Measurements from ENCODE around the gene HOXD8.

The HOXD8 gene

DNA sequence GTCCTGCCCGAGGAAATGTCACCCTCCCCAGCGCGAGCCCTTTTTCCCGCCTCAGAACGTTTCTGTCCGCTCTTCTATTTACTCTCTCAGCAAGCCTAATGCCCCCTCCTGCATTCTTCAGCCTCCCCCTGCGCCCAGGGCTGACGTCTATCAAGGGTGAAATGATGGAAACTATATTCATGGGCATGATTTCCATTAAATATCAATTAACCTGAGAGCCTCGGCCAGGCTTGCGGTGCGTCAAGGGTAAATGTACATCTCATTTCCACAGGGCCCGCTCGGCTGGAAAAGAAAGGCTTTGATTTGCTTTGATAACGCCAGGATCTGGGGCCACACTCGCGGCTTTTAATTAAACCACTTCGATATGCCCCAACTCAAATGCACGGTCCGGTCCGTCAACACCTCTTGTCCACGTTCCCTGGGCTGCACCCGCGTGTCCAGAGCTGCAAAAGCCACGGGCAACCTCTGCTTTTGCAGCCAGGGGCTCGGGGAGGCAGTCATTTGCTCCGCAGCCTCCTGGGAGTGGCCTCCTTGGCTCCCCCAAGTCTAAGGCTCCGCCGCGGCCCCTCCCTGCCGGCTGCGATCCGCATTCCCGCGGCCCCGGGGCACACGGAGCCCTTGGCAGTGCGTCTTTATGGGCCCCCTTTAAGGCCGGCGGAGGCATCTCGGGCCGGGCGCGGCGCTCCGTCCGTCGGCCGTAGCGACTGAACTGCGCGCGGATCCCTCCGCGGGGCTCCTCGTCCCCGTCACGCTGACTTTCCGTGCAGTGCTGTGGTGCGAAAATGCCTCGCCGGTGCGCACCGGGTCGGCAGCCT lies at the start of gene HOXD8:
Gene HOXD8, plus strand, starts transcription at position 724 of the 815 bp plus-strand sequence. CDS start 662 bp downstream, outside the sequence.
- peak; percentile 60 for DNase-seq

DNA sequence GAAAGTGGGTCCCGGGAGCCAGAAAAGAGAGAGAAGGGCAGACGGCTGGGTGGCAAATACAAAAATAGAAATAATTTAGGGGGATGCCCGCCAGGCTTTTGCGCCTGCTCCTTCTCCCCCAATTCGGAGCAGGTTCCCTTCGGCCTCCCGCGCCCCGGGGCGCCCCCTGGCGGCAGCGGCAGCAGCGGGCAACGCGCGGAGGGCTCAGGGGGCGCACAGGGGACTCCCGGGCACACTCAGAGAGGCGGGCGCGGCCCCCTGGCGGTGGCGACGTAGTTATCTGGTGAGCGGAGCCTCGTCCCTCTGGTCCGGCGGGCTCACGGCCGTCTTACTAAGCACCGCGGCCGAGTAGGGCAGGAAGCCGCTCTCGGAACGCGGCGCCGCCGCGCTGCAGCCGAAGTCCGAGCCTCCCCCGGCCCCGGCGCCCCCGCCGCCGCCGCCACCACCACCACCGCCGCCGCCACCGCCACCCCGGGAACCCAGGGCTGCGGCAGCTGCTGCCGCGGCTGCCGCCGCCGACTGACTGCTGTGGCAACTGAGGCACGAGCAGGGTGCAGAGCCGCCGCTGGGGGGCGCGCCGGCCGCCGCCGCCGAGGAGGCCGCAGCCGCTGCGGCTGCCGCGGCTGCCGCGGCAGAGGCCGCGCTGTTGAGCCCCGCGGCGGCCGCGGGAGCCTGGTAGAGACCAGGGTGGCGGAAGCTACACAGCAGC lies 49.5 kb upstream of the HOXD8 start:
- peak; percentile 83 for DNase-seq

DNA sequence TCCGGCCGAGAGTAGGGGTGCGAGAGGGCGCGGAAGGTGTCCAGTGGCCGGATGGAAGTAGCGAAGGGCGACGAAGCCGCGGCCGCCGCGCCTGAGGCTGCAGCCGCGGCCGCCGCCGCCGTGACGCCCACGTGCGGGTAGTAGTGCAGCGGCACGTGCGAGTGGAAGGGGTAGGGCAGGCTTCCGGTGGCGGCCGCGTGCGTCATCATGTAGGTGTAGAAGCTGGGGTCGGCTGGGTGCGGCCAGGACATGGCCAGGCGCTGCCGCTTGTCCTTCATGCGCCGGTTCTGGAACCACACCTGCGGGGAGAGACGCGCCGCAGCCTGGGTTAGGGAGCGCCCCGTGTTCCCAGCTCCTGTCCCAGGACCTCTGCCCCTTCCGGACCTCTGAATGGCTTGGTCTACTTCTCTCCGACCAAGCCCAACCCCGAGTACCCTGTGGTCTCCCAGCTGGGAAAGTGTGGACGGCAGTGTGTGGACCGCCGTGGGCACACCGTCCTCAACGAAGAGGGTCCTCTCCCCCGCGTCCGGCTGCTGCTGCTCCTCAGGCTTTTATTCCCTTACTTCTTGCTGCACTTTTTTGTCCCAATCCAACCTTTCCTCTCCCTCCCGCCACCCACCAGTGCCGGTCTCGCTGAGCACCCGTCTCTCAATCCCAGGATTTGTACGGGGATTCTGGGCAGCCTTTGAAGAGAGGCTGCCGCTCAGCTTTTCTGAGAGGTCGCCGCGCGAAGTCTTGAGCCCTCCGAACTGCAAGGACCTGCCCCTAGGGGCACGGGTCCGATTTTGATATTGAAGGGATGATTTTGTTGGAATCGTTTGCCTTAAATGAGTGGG lies 48.7 kb upstream of the HOXD8 start:
- peak; percentile 56 for DNase-seq

DNA sequence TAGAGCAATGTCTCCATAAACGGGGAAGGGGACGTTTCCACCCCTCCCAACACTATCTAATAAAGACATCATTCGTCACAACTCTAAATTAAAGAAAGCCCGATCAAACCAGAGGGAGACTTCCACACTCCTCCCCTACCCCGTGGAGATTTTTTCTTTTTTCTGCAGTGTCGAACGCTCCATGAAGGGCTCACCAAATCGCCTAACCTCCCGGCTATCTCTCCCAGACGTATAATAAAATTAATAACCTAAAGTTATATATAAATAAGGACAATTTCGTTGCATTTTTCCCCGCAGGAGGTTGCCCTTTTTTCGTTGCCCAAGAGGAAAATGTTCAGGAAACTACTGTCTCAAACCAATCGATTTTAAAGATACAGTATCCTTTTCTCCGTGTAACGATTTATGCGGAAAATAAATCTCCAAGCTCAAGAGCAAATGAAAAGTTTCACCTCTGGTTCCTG lies 48.1 kb upstream of the HOXD8 start:
- no peak for DNase-seq

DNA sequence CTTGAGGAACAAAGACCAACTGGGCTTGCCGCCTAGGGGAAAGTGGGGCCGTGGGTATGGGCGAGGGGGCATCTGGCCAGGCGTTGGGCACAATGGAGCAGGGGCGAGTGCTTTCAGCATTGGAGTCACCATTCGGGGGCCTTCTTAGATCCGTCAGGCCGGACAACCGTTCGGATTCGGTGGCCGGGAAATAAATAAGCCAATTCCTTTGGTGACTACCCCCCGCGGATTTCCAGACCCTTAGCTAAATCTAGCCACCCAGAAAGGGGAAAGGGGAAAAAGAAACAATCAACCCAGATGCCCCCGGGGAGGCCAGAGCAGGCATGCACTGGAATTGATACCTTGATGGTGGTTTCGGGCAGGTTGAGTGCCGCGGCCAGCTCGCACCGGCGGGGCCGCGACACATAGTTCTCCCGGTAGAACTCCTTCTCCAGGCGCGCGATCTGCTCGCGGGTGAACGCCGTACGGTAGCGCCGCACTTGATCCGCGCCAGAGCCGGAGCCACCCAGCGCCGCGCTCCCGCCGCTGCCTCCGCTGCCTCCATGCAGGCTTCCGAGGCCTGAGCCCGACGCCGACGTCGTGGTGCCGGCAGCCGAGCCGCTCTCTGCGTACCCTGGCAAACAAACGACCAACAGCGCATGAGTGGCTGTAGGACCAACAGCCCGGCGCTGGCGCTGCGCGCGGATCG lies 47.5 kb upstream of the HOXD8 start:
- peak; percentile 56 for DNase-seq

GRCh38 chr2:176082525-176082823 lies 47.0 kb upstream of the HOXD8 start:
- DNase-seq = no peak

DNA sequence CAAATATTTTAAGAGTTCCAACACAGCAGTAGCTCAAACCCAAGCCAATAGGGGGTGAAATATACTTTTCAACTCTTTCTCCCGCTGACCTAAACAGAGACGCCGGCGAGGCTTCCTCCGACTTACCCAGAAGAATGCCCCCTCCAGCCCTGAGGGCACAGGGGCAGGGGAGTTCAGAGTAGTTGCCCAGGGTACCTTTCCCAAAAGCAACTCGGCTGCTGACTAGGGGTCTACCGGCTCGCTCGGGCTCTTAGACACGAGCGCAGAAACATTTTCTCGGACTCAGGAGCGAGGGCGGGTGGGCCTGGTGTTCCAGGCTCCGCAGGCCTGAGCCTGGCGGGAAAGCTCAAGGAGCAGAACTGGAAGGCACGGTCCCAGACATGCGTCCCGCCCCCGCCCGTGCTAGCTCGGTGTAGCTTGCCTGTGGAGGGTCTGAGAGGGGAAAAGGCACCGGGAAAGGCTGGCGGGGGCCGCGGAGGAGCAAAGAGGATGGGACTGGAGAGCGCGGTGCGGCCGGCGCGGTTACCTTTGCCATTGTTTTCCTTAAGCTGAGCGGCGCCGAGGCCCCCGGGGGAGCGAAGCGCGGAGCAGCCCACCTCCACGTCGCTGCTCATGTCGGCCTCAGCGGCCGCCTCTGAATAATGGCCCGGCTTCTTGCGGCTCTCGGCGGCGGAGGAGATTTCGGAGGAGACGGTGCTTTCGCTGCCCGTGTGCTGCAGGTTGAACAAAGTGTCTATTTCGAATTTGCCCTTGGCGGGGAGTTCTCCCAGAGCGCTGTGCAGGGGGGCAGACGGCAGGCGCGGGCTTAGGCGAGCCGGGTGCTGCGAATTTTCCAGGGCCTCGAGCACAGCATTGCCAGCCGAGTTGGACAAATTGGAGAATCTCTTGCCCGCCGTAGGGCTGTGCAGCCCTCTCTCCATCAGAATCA lies 46.4 kb upstream of the HOXD8 start:
- DNase-seq = no peak

GRCh38 chr2:176083796-176084261 lies 45.7 kb upstream of the HOXD8 start, which contains the start of gene EVX2:
TSS of gene EVX2 (minus strand) at chr2:176083962. CDS start at chr2:176083776, 186 bp downstream.
- DNase-seq = no peak

GRCh38 chr2:176084611-176085119 lies 44.8 kb upstream of the HOXD8 start:
- no peak for DNase-seq

DNA sequence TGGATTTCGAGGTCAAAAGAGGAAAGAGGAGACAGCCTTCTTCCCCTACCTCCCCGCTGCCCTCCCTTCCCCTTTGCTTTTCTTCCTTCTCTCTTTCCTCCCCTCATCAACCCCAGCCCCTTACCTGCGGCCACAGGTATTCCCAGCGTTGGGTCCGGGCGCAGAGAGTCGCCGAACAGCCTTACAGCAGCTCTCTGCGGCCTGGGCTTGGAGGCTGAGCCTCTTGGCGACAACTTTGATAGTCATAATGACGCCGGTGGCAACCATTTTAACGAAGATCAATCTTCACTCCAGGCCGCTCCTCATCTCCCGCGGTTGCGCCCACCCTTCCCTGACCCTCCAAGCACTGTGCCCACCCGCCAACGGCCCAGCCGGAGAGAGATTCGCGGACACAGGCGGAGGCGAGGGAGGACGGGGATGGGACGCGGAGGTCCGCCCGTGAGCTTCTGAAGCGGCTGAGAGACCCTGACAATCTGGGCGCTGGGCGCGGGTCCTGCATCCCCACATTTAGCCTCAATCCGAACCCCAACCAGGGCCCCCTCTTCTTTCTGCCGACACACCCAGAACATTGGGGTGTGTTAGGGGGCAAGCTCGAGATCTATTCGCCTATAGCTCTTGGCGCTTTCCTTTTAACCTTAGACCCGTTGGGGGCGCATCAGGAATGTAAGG lies 44.3 kb upstream of the HOXD8 start:
- DNase-seq = no peak

DNA sequence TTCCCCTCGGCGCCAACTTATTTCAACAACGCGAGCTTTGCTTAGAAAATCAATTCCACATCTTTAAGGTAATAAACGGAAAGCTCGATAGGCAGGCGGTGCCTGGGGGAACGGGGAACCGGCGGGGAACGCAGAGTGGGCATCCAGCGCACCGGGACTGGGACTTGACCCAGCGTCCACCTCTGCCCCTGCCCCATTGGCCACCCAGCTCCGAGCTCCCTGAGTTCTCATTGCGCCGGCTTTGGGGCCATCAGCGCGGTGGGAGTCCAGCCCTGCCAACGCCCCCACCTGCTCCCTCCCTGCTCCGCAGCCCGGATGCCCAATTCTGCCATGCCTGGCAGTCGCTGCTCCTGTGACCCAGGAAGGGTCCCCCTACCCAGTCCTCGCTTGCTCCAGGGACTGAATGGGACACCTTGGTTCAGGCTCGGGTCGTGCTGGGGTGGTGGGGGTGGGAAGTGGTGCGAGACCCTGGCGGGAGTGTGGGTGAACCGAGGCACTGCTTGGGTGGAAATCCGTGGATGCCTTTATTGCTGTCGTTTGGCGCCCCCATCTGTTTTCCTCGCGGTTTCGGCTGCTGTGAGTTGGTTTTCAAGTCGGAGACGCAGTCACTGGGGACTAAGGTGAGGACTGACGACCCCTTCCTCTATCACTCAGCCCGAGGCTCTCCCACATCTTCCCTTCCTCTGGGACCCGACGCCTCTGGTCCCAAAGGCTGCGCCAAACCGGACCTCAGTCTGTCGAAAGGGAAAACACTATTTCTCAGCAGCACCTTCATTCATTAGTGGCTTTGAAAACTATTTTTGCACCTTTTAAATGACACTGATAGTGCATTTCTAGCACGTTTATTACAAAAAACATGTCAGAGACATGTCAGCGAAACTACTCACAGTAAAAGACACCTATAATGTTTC lies 43.4 kb upstream of the HOXD8 start:
- no peak for DNase-seq

DNA sequence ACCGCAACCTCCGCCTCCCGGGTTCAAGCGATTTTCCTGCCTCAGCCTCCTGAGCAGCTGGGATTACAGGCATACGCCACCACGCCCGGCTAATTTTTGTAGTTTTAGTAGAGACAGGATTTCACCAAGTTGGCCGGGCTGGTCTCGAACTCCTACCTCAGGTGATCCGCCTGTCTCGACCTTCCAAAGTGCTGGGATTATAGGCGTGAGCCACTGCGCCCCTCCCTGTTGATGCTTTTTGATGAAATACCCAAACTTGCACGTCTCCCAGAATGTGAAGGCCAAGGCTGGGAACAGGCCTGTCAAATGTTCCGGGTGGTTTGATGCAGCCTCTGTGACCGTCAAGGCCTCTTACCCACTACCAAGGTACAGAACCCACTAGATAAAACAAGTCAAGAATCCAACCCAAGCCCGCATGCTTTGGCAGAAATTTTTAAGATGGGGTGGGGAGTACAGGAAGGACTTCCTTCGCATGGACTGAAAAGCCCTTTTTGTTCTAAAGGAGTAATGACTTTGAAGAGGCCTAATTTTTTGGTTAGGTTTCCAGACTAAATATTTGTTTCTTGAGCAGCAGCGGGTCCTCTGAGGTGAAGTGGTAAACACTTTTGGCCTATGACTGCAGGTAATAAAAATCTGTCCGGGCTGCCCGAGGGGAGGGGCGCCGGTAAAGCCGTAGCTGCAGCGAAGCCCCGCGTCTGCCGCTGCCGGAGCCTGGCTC lies 42.0 kb upstream of the HOXD8 start:
- DNase-seq = no peak

DNA sequence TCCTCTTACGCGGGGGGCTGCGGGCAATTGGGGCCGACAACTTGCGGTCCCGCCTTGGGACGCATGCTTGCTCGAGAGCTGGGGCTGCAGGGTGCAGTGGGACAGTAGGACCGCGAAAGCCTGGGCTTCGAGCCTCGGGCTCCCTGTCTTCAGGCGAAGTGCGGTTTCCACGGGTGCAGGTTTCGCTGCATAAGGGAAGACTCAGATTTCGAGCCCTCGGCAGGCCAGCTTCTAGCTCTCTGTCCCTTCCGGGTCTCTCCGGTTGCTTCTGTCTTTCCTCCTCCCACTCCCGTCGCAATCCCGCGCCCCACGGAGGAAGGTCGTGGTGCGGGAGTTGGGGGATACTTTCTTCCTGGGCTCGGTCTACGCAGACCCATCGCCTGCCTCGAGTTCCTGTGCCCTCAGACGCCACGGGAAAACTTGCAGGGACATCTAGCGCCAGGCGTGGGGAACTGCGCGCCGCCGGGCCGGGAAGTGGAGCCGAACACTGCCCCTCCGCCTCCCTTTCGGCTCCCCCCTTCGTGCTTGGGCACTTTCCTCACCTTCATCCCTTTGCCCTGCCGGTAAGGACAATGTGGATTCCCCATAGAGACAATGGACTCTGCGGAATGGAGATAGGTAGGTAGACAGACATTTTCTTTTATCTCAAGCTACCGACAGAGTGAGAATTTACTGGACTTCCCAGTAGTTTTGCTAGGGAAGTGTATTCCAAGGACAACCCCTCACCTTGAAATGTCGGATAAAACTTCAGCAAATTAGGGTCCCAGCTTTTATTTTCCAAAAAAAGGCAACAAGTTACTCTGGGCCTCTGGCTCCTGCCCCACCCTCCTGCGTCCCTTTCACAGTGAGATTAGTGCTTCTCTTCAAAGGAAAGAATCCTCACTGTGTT lies 41.2 kb upstream of the HOXD8 start:
- peak; percentile 70 for DNase-seq

GRCh38 chr2:176088937-176089842 lies 40.3 kb upstream of the HOXD8 start:
- no peak for DNase-seq

DNA sequence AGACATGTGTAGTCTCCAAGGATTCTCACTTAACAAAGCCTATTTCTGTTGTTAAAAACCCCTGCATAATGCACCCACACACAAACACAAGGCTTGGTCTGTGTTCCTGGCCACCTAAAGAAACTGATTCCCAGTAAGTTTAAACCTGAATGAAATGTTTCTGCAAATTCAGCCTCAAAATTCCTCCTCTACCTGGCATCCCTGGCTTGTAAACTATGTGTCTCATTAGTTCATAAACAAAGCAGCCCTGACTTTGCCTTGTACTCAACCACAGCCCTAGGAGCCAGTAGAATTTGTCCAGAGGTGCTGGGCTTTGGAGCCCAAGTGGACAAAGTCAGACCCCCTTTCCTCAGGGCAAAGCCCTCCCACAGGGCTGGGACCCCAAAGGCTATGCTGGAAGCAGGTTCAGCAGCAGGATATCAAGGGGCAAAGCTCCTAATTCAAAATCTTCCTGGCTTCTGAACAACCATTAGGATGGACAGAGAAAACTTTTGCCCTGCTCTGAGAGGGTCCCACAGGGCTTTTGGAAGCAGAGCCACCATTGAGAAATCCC lies 39.6 kb upstream of the HOXD8 start:
- DNase-seq = no peak

GRCh38 chr2:176090862-176091261 lies 38.6 kb upstream of the HOXD8 start:
- DNase-seq = no peak
